ENCODE results near the gene TSPY10.
"Not testable (repeated sequence)": the region's sequence is repeated elsewhere in the genome, so short reads cannot be mapped to it uniquely, and the experiment has no call there.

Gene TSPY10

GRCh38 chrY:9527580-9527979 is at the start of gene TSPY10:
Gene TSPY10 (plus strand): TSS chrY:9527880. CDS start chrY:9527926, 46 bp downstream.
- not testable (repeated sequence) for FAIRE-seq

GRCh38 chrY:9486967-9487366 is 40.7 kb upstream of the TSPY10 start, which contains the start of gene TSPY9:
Gene TSPY9 (plus strand): TSS chrY:9487267. CDS start chrY:9487313, 46 bp downstream.
- not testable (repeated sequence) for FAIRE-seq

DNA sequence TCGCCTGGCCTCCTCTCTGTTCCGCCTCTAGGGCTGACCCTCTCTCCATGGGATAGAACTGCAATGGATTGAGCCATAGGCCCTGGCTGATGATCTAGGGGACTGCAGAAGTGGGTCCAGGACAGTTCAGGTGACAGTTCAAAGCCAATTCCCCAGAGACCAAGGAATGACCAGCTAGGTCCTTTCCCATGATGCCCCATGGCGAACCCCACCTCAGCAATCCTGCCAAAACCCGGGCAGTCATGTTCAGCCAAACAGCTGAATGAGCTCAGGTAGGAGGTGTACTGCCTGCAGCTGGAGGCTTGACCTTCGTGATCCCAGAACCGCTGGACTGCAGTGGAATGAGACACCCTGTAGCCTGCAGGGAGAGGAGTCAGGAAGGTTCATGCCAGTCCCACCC is 23.3 kb upstream of the TSPY10 start:
- FAIRE-seq = not testable (repeated sequence)

GRCh38 chrY:9516287-9516686 is 11.4 kb upstream of the TSPY10 start:
- FAIRE-seq = not testable (repeated sequence)
